ENCODE data around the gene ILKAP.
"Not testable (repeated sequence)": the region's sequence is repeated elsewhere in the genome, so short reads cannot be mapped to it uniquely, and the experiment has no call there.

The ILKAP gene

GRCh38 chr2:238202326-238203093 is 985 bp downstream of the ILKAP start:
- DNase-seq (ENCODE audit: low read depth in 2 of 2) = no peak

GRCh38 chr2:238190445-238190844 is 13.1 kb downstream of the ILKAP start:
- DNase-seq (ENCODE audit: low read depth in 2 of 2) = no peak

GRCh38 chr2:238187618-238188548 is 15.6 kb downstream of the ILKAP start:
- no peak for DNase-seq (ENCODE audit: low read depth in 2 of 2)

- no peak for DNase-seq (ENCODE audit: low read depth in 2 of 2)
Observed at GRCh38 chr2:238183821-238184220, 19.7 kb downstream of the ILKAP start.

- DNase-seq (ENCODE audit: low read depth in 2 of 2) = no peak
Observed at GRCh38 chr2:238182362-238182761, 21.1 kb downstream of the ILKAP start.

- DNase-seq (ENCODE audit: low read depth in 2 of 2) = no peak
Observed at GRCh38 chr2:238180554-238180953, 22.9 kb downstream of the ILKAP start.

- DNase-seq (ENCODE audit: low read depth in 2 of 2) = no peak
Observed at GRCh38 chr2:238176613-238177012, 26.9 kb downstream of the ILKAP start.

- no peak for DNase-seq (ENCODE audit: low read depth in 2 of 2)
Observed at GRCh38 chr2:238174701-238175100, 28.8 kb downstream of the ILKAP start.

GRCh38 chr2:238174291-238174690 is 29.2 kb downstream of the ILKAP start:
- DNase-seq (ENCODE audit: low read depth in 2 of 2) = no peak

- no peak for DNase-seq (ENCODE audit: low read depth in 2 of 2)
Observed at GRCh38 chr2:238173692-238174091, 29.8 kb downstream of the ILKAP start.

- DNase-seq (ENCODE audit: low read depth in 2 of 2) = no peak
Observed at GRCh38 chr2:238172439-238172838, 31.1 kb downstream of the ILKAP start.

GRCh38 chr2:238171575-238172187 is 31.8 kb downstream of the ILKAP start:
- DNase-seq (ENCODE audit: low read depth in 2 of 2) = no peak

GRCh38 chr2:238171072-238171431 is 32.4 kb downstream of the ILKAP start:
- DNase-seq (ENCODE audit: low read depth in 2 of 2) = not testable (repeated sequence)

- DNase-seq (ENCODE audit: low read depth in 2 of 2) = no peak
Observed at GRCh38 chr2:238170386-238171071, 33.0 kb downstream of the ILKAP start.

GRCh38 chr2:238169708-238170251 is 33.7 kb downstream of the ILKAP start:
- no peak for DNase-seq (ENCODE audit: low read depth in 2 of 2)

- no peak for DNase-seq (ENCODE audit: low read depth in 2 of 2)
Observed at GRCh38 chr2:238169048-238169707, 34.3 kb downstream of the ILKAP start.

GRCh38 chr2:238168196-238169047 is 35.1 kb downstream of the ILKAP start:
- no peak for DNase-seq (ENCODE audit: low read depth in 2 of 2)

- DNase-seq (ENCODE audit: low read depth in 2 of 2) = no peak
Observed at GRCh38 chr2:238167761-238168160, 35.7 kb downstream of the ILKAP start.

- DNase-seq (ENCODE audit: low read depth in 2 of 2) = no peak
Observed at GRCh38 chr2:238167344-238167715, 36.2 kb downstream of the ILKAP start.
